Neural progenitor cell (in vitro differentiated cells): ENCODE results near the gene SLC25A44. TPM values are rescaled to one million over a fixed set of nuclear protein-coding genes. Genes with fewer than 3 reads are reported as not detected.
A peak's percentile ranks its signal among the peaks of the same experiment; 100 is the strongest.

Experiments used
- DNase-seq: peaks from one replicate; pipeline ENCODE4 v3.0.0-alpha.2; 2016; ENCODE audit warnings: low spot score
- H2AFZ ChIP-seq: fragments of 200-600 bp; sonication (generic); replicated peaks from 2 replicates; pipeline ENCODE4 v1.6.1; 2016; ENCODE audit warnings: antibody characterized with exemption
- H3F3A ChIP-seq: fragments of 200-600 bp; sonication (generic); 2 replicates; pipeline ENCODE4 v1.6.1; 2016; ENCODE audit warnings: antibody characterized with exemption, low read depth
- H3K27ac ChIP-seq: fragments of 200-600 bp; sonication (generic); 2 replicates; pipeline ENCODE4 v1.5.1; 2016; ENCODE audit warnings: mild to moderate bottlenecking
- H3K27me3 ChIP-seq: fragments of 200-600 bp; sonication (generic); 2 replicates; pipeline ENCODE4 v1.6.1; 2016; ENCODE audit warnings: mild to moderate bottlenecking, moderate library complexity
- H3K36me3 ChIP-seq: fragments of 200-600 bp; sonication (generic); 2 replicates; pipeline ENCODE4 v1.5.1; 2016
- H3K4me1 ChIP-seq: fragments of 200-600 bp; sonication (generic); 2 replicates; pipeline ENCODE4 v1.6.1; 2016; ENCODE audit warnings: mixed run types
- H3K4me2 ChIP-seq: fragments of 200-600 bp; sonication (generic); 2 replicates; pipeline ENCODE4 v1.6.1; 2016
- H3K4me3 ChIP-seq: fragments of 200-600 bp; sonication (generic); 2 replicates; pipeline ENCODE4 v1.5.1; 2016
- H3K79me2 ChIP-seq: fragments of 200-600 bp; sonication (generic); 2 replicates; pipeline ENCODE4 v1.6.1; 2016; ENCODE audit warnings: low read depth
- H3K9ac ChIP-seq: fragments of 200-600 bp; sonication (generic); 2 replicates; pipeline ENCODE4 v1.6.1; 2016
- H3K9me3 ChIP-seq: fragments of 200-600 bp; sonication (generic); 2 replicates; pipeline ENCODE4 v1.5.1; 2016; ENCODE audit warnings: low read depth
- H4K20me1 ChIP-seq: fragments of 200-600 bp; sonication (generic); 2 replicates; pipeline ENCODE4 v1.6.1; 2016; ENCODE audit warnings: low read depth
- H3K27ac Mint-ChIP-seq: 3 replicates; pipeline ENCODE4 v1.8.0; 2021; ENCODE audit warnings: mixed read lengths
- H3K27me3 Mint-ChIP-seq: 2 replicates; pipeline ENCODE4 v1.8.0; 2022; ENCODE audit warnings: low read depth, mild to moderate bottlenecking, inconsistent platforms, moderate library complexity, mixed read lengths; ENCODE audit not compliant: insufficient read depth
- H3K36me3 Mint-ChIP-seq: 3 replicates; pipeline ENCODE4 v1.8.0; 2021; ENCODE audit warnings: mixed read lengths
- H3K4me1 Mint-ChIP-seq: 3 replicates; pipeline ENCODE4 v1.8.0; 2021; ENCODE audit warnings: mixed read lengths
- H3K4me3 Mint-ChIP-seq: 3 replicates; pipeline ENCODE4 v1.8.0; 2021; ENCODE audit warnings: mild to moderate bottlenecking, moderate library complexity, mixed read lengths
- H3K9me3 Mint-ChIP-seq: 3 replicates; pipeline ENCODE4 v1.8.0; 2020; ENCODE audit warnings: mixed read lengths
- CTCF ChIP-seq: fragments of 200-600 bp; sonication (generic); IDR thresholded peaks from 2 replicates; pipeline ENCODE4 v1.5.1; 2017; ENCODE audit warnings: antibody characterized with exemption, mild to moderate bottlenecking
- EZH2 ChIP-seq: fragments of 200-600 bp; sonication (generic); IDR thresholded peaks from 2 replicates; pipeline ENCODE4 v1.6.1; 2017; ENCODE audit warnings: antibody characterized with exemption, mild to moderate bottlenecking, moderate library complexity
- EZH2phosphoT487 ChIP-seq: fragments of 200-600 bp; sonication (generic); IDR thresholded peaks from 2 replicates; pipeline ENCODE4 v1.6.1; 2017; ENCODE audit warnings: antibody characterized with exemption
- total RNA-seq: library from RNA; depleted of rRNA; stranded (reverse); fragments of >200 nt; gene quantifications from 2 replicates; pipeline ENCODE4 v1.2.3, GENCODE V29; 2015; ENCODE audit warnings: low replicate concordance

The SLC25A44 gene
- total RNA-seq: 4.6 and 9.4 TPM in 2 replicates

GRCh38 chr1:156193488-156194299 lies at the start of gene SLC25A44:
SLC25A44 (plus strand) TSS chr1:156194104; CDS start chr1:156199848, 5,744 bp downstream.
- peaks cover 45% of the 10 kb centered on the region for H3K79me2 ChIP-seq
- peak within 1 kb of the TSS; percentile 98 for H3K4me3 Mint-ChIP-seq

GRCh38 chr1:156144742-156145141 lies 49.2 kb upstream of the SLC25A44 start:
- H3K4me3 ChIP-seq: no peak overlapping the region
- TF ChIP-seq CTCF: no peak
- TF ChIP-seq EZH2phosphoT487: no peak
- no peak for TF ChIP-seq EZH2
- no peak overlapping the region for H3K4me2 ChIP-seq
- H3K4me3 Mint-ChIP-seq: no peak overlapping the region
- H3K36me3 Mint-ChIP-seq: no peaks in the 10 kb centered on the region
- H3K79me2 ChIP-seq: no peaks in the 10 kb centered on the region
- H3K9ac ChIP-seq: no peak overlapping the region
- no peaks in the 10 kb centered on the region for H3K9me3 Mint-ChIP-seq
- no peak overlapping the region for H3K27ac Mint-ChIP-seq
- peaks cover 6% of the 10 kb centered on the region for H4K20me1 ChIP-seq
- peaks cover 6% of the 10 kb centered on the region for H3K27me3 Mint-ChIP-seq
- H3K36me3 ChIP-seq: no peaks in the 10 kb centered on the region
- H2AFZ ChIP-seq: no peak overlapping the region
- H3K4me1 ChIP-seq: peaks cover 26% of the 10 kb centered on the region
- H3K27ac ChIP-seq: no peak overlapping the region
- DNase-seq: no peak
- H3K4me1 Mint-ChIP-seq: peaks cover 38% of the 10 kb centered on the region
- H3K27me3 ChIP-seq: no peaks in the 10 kb centered on the region
- H3K9me3 ChIP-seq: no peaks in the 10 kb centered on the region
- H3F3A ChIP-seq: peaks cover 28% of the 10 kb centered on the region

More at GRCh38 chr1:156193488-156194299, at the start of gene SLC25A44:
- H3K36me3 Mint-ChIP-seq: peaks cover 2% of the 10 kb centered on the region
- TF ChIP-seq EZH2phosphoT487 (no peak), CTCF (peak; percentile 57)
- Histone ChIP-seq H3K4me1 (peaks cover 3% of the 10 kb centered on the region), H3K9ac (peak within 1 kb of the TSS; percentile 83), H3K36me3 (no peaks in the 10 kb centered on the region), H3K9me3 (no peaks in the 10 kb centered on the region), H3K27ac (peak within 1 kb of the TSS; percentile 36), H2AFZ (peak within 1 kb of the TSS; percentile 53), H3F3A (no peaks in the 10 kb centered on the region), H4K20me1 (peaks cover 6% of the 10 kb centered on the region), H3K27me3 (no peaks in the 10 kb centered on the region), H3K4me2 (peak within 1 kb of the TSS; percentile 85), H3K4me3 (peak within 1 kb of the TSS; percentile 84)
- H3K27me3 Mint-ChIP-seq: peaks cover 2% of the 10 kb centered on the region
- DNase-seq: peak; percentile 99
- H3K9me3 Mint-ChIP-seq: peaks cover 3% of the 10 kb centered on the region
- H3K27ac Mint-ChIP-seq: peak within 1 kb of the TSS; percentile 90
- peaks cover 17% of the 10 kb centered on the region for H3K4me1 Mint-ChIP-seq

- Mint-ChIP-seq H3K36me3 (no peaks in the 10 kb centered on the region), H3K4me3 (no peak overlapping the region), H3K4me1 (peaks cover 42% of the 10 kb centered on the region), H3K27ac (no peak overlapping the region), H3K27me3 (peaks cover 11% of the 10 kb centered on the region), H3K9me3 (no peaks in the 10 kb centered on the region)
- Histone ChIP-seq H2AFZ (no peak overlapping the region), H3K4me3 (no peak overlapping the region), H3K27ac (no peak overlapping the region), H3K27me3 (no peaks in the 10 kb centered on the region), H3K79me2 (no peaks in the 10 kb centered on the region), H3K4me2 (no peak overlapping the region), H3K9ac (no peak overlapping the region), H4K20me1 (peaks cover 3% of the 10 kb centered on the region), H3K4me1 (peaks cover 35% of the 10 kb centered on the region), H3K9me3 (no peaks in the 10 kb centered on the region), H3K36me3 (no peaks in the 10 kb centered on the region), H3F3A (peaks cover 28% of the 10 kb centered on the region)
- TF ChIP-seq EZH2: no peak
- DNase-seq: no peak
These were observed 48.3 kb upstream of the SLC25A44 start for GRCh38 chr1:156145650-156146019.
